H1 (cell line): ENCODE data around the gene CNOT6L. TPM values are rescaled to one million over a fixed set of nuclear protein-coding genes. Genes with fewer than 3 reads are reported as not detected.

Source experiments
- CTCF ChIA-PET: fragments of 300-600 bp; sonication (Branson Sonifier 250); formaldehyde crosslinking; loops from one replicate; lab custom pipeline; 2021; ENCODE audit not compliant: partially characterized antibody; lab: Charles Lee
- POLR2A ChIA-PET: fragments of 300-600 bp; sonication (Branson Sonifier 250); formaldehyde crosslinking; loops from one replicate; lab custom pipeline; 2021; ENCODE audit warnings: inconsistent platforms; ENCODE audit not compliant: partially characterized antibody; lab: Charles Lee
- DNase-seq, 2 experiments: peaks; one replicate each; pipeline versions ENCODE4 v3.0.0 to v3.0.0-alpha.2; 2010 to 2022; ENCODE audit warnings: low spot score in 2 of 2, low read depth in 1 of 2, mixed read lengths in 1 of 2
- FAIRE-seq: peaks from 2 replicates; lab custom pipeline; 2011; peaks lifted over from hg19 to GRCh38; lab: Jason Lieb, UNC
- H2AFZ ChIP-seq: 2 replicates; pipeline ENCODE4 v1.8.1; 2012; ENCODE audit warnings: low read length, inconsistent platforms
- H2AK5ac ChIP-seq: 2 replicates; pipeline ENCODE4 v1.6.1; 2013; ENCODE audit warnings: low read depth, low read length
- H2BK120ac ChIP-seq: replicated peaks from 2 replicates; pipeline ENCODE3; 2013; ENCODE audit warnings: low read depth, low read length, inconsistent platforms
- H2BK12ac ChIP-seq: 2 replicates; pipeline ENCODE4 v1.6.1; 2013; ENCODE audit warnings: low read depth, low read length
- H2BK15ac ChIP-seq: 2 replicates; pipeline ENCODE4 v1.6.1; 2013; ENCODE audit warnings: low read length
- H2BK20ac ChIP-seq: 2 replicates; pipeline ENCODE4 v1.6.1; 2013; ENCODE audit warnings: low read length
- H2BK5ac ChIP-seq: 2 replicates; pipeline ENCODE4 v1.6.1; 2013; ENCODE audit warnings: low read depth, low read length
- H3K14ac ChIP-seq: 2 replicates; pipeline ENCODE4 v1.6.1; 2013; ENCODE audit warnings: inconsistent platforms; ENCODE audit not compliant: insufficient read length
- H3K18ac ChIP-seq: 2 replicates; pipeline ENCODE4 v1.6.1; 2013; ENCODE audit warnings: low read length; ENCODE audit errors: extremely low read depth
- H3K23ac ChIP-seq: 2 replicates; pipeline ENCODE4 v1.6.1; 2013; ENCODE audit warnings: inconsistent platforms; ENCODE audit not compliant: insufficient read length
- H3K23me2 ChIP-seq: 2 replicates; pipeline ENCODE4 v1.6.1; 2013; ENCODE audit warnings: low read depth, low read length
- H3K27ac ChIP-seq: 2 replicates; pipeline ENCODE4 v1.6.1; 2011; ENCODE audit warnings: low read depth, low read length, inconsistent platforms
- H3K27me3 ChIP-seq, 4 experiments: replicated peaks in 1 of 4; 1 replicate in 1 of 4; 2 replicates in 3 of 4; pipeline versions ENCODE4 v1.6.1 to v1.8.1; 2011 to 2013; ENCODE audit warnings: low read length in 3 of 4, mild to moderate bottlenecking in 3 of 4, inconsistent platforms in 2 of 4, mixed read lengths in 2 of 4, moderate library complexity in 1 of 4; ENCODE audit not compliant: control insufficient read depth in 3 of 4, insufficient read depth in 3 of 4; ENCODE audit errors: extremely low read depth in 1 of 4
- H3K36me3 ChIP-seq, 4 experiments: 2 replicates each; pipeline versions ENCODE4 v1.6.1 to v1.8.1; 2011 to 2013; ENCODE audit warnings: mild to moderate bottlenecking in 4 of 4, low read length in 3 of 4, moderate library complexity in 2 of 4, control low read depth in 1 of 4, inconsistent platforms in 1 of 4; ENCODE audit not compliant: insufficient read depth in 4 of 4, control insufficient read depth in 2 of 4
- H3K4ac ChIP-seq: replicated peaks from 2 replicates; pipeline ENCODE3; 2013; ENCODE audit warnings: low read length, low read depth, mixed read lengths, inconsistent platforms; ENCODE audit not compliant: insufficient read length
- H3K4me1 ChIP-seq, 4 experiments: replicated peaks in 1 of 4; 1 replicate in 1 of 4; 2 replicates in 3 of 4; pipeline versions ENCODE4 v1.6.1 to v1.8.1; 2011 to 2013; ENCODE audit warnings: low read length in 3 of 4, inconsistent platforms in 2 of 4, mixed read lengths in 1 of 4; ENCODE audit not compliant: insufficient read depth in 4 of 4, control insufficient read depth in 3 of 4
- H3K4me2 ChIP-seq, 2 experiments: 2 replicates each; pipeline versions ENCODE4 v1.6.1 to v1.8.1; 2011 to 2013; ENCODE audit warnings: low read depth in 2 of 2, low read length in 2 of 2, control low read depth in 1 of 2, inconsistent platforms in 1 of 2, mild to moderate bottlenecking in 1 of 2; ENCODE audit not compliant: insufficient read depth in 1 of 2
- H3K4me3 ChIP-seq, 4 experiments: fragments of 200-600, 300-600 bp in 1 of 4; sonication (generic), shearing (Covaris generic), sonication (Bioruptor Twin) in 1 of 4; 2 replicates each; pipeline versions ENCODE4 v1.5.1 to v1.8.1; 2011 to 2016; ENCODE audit warnings: low read length in 4 of 4, low read depth in 3 of 4, control low read depth in 2 of 4, inconsistent platforms in 2 of 4, mild to moderate bottlenecking in 2 of 4, mixed read lengths in 1 of 4, moderate library complexity in 1 of 4; ENCODE audit not compliant: insufficient read depth in 2 of 4; ENCODE audit errors: extremely low read depth in 1 of 4
- H3K56ac ChIP-seq: replicated peaks from 2 replicates; pipeline ENCODE3; 2013; ENCODE audit warnings: low read depth, mild to moderate bottlenecking, mixed read lengths, low read length, inconsistent platforms; ENCODE audit not compliant: insufficient read length
- H3K79me1 ChIP-seq: 2 replicates; pipeline ENCODE4 v1.6.1; 2013; ENCODE audit warnings: low read depth, low read length, control low read depth
- H3K79me2 ChIP-seq, 2 experiments: 2 replicates each; pipeline versions ENCODE4 v1.6.1 to v1.8.1; 2012 to 2013; ENCODE audit warnings: low read length in 2 of 2, mild to moderate bottlenecking in 2 of 2, inconsistent platforms in 1 of 2; ENCODE audit not compliant: insufficient read depth in 2 of 2, control insufficient read depth in 1 of 2
- H3K9ac ChIP-seq, 4 experiments: replicated peaks in 1 of 4; 1 replicate in 1 of 4; 2 replicates in 3 of 4; pipeline versions ENCODE4 v1.6.1 to v1.8.1; 2011 to 2013; ENCODE audit warnings: low read depth in 3 of 4, low read length in 3 of 4, control low read depth in 2 of 4, mild to moderate bottlenecking in 2 of 4, moderate library complexity in 2 of 4, inconsistent platforms in 1 of 4; ENCODE audit errors: extremely low read depth in 1 of 4
- H3K9me3 ChIP-seq, 2 experiments: 2 replicates each; pipeline versions ENCODE4 v1.6.1 to v1.8.1; 2012 to 2013; ENCODE audit warnings: mild to moderate bottlenecking in 2 of 2, moderate library complexity in 2 of 2, control low read depth in 1 of 2, inconsistent platforms in 1 of 2, low read depth in 1 of 2, low read length in 1 of 2, mixed read lengths in 1 of 2; ENCODE audit not compliant: insufficient read depth in 2 of 2
- H4K20me1 ChIP-seq, 2 experiments: replicated peaks in 1 of 2; 2 replicates each; pipeline versions ENCODE3 to v1.8.1; 2011 to 2013; ENCODE audit warnings: inconsistent platforms in 2 of 2, low read length in 2 of 2, mild to moderate bottlenecking in 1 of 2; ENCODE audit not compliant: insufficient read depth in 2 of 2, control insufficient read depth in 1 of 2
- H4K5ac ChIP-seq: 2 replicates; pipeline ENCODE4 v1.6.1; 2013; ENCODE audit warnings: low read length, low read depth, mixed read lengths, inconsistent platforms; ENCODE audit not compliant: insufficient read length
- H4K8ac ChIP-seq: 2 replicates; pipeline ENCODE4 v1.8.0; 2013; ENCODE audit warnings: mild to moderate bottlenecking, moderate library complexity, low read length, inconsistent platforms; ENCODE audit not compliant: insufficient read depth; ENCODE audit errors: extremely low read depth
- H4K91ac ChIP-seq: replicated peaks from 2 replicates; pipeline ENCODE3; 2013; ENCODE audit warnings: low read length, mixed read lengths, inconsistent platforms; ENCODE audit not compliant: insufficient read length
- CHD2 ChIP-seq: IDR thresholded peaks from 2 replicates; pipeline ENCODE4 v1.6.1; 2012; ENCODE audit warnings: low read length, improper control_type of control experiment
- SUZ12 ChIP-seq: fragments of 200-600 bp; sonication (generic); IDR thresholded peaks from 2 replicates; pipeline ENCODE4 v1.6.1; 2012; ENCODE audit warnings: mild to moderate bottlenecking, inconsistent platforms, low read length, moderate library complexity, mixed read lengths
- WGBS, 2 experiments: shearing (Covaris generic) in 1 of 2; methylation state at CpG; one replicate each; pipeline versions ENCODE4 v1.1.6 to v1.1.7; 2013 to 2015; ENCODE audit warnings: low lambda C conversion rate in 2 of 2, mixed read lengths in 2 of 2, inconsistent platforms in 1 of 2, low coverage in 1 of 2, missing lambda C conversion rate in 1 of 2; ENCODE audit not compliant: insufficient replicate concordance in 2 of 2, insufficient coverage in 1 of 2, insufficient read length in 1 of 2; ENCODE audit errors: extremely low coverage in 1 of 2, missing lambda C conversion rate in 1 of 2; 5-methylcytosine and 5-hydroxymethylcytosine counted together
- polyA plus RNA-seq, 7 experiments: library from polyadenylated mRNA; depleted of rRNA in 3 of 7; stranded (reverse) in 5 of 7; unstranded in 2 of 7; fragments of >200 nt in 5 of 7; fragments of 200-250 nt in 2 of 7; gene quantifications; 1 replicate in 5 of 7; 2 replicates in 1 of 7; 4 replicates in 1 of 7; pipeline versions ENCODE4 v1.2.1 to v1.2.3, GENCODE V29; 2011 to 2013; ENCODE audit warnings: missing spikeins in 2 of 7, mixed read lengths in 2 of 7
- total RNA-seq: library from RNA; stranded (reverse); fragmentation: NEBNext Ultra II Directional; extraction: Animal tissue kit (Norgen Biotek cat#: 25700); gene quantifications from 2 replicates; pipeline ENCODE4 v1.2.1, GENCODE V29; 2021

Gene CNOT6L
- total and polyA plus RNA-seq, 2 of the 8 experiments (the other 6 are each of a cell fraction or from before 2014, with no cell fraction given), result 2.0 to 22.4 TPM

- WGBS, 2 experiments, result 92% methylated on average over 2 of the region's 2 CpGs; no CpG with 5 or more reads in 1 of the 2 experiments
- Histone ChIP-seq H3K14ac (no peak overlapping the region), H3K23me2 (no peaks in the 10 kb centered on the region), H2BK120ac (no peak overlapping the region), H3K4me3 (no peak overlapping the region), H3K36me3 (no peaks in the 10 kb centered on the region), H2BK15ac (no peak overlapping the region), H3K79me2 (no peaks in the 10 kb centered on the region), H2BK12ac (no peak overlapping the region), H2AK5ac (no peak overlapping the region), H2BK20ac (no peak overlapping the region), H4K5ac (no peak overlapping the region), H2AFZ (no peak overlapping the region), H3K23ac (no peak overlapping the region), H3K56ac (no peak overlapping the region), H3K4me2 (no peak overlapping the region), H3K27me3 (no peaks in the 10 kb centered on the region), H3K4me1 (no peaks in the 10 kb centered on the region), H3K9me3 (no peaks in the 10 kb centered on the region), H4K91ac (no peak overlapping the region), H2BK5ac (no peak overlapping the region), H4K8ac (no peak overlapping the region), H3K4ac (no peak overlapping the region), H3K27ac (no peak overlapping the region), H4K20me1 (no peaks in the 10 kb centered on the region), H3K9ac (no peak overlapping the region), H3K18ac (no peak overlapping the region), H3K79me1 (no peaks in the 10 kb centered on the region)
- FAIRE-seq (no peak), DNase-seq (no peak)
- POLR2A ChIA-PET, result no interaction called here
- CTCF ChIA-PET, result no interaction called here
- no peak for TF ChIP-seq SUZ12
- no peak for TF ChIP-seq CHD2
Measured at GRCh38 chr4:77745792-77746191, 73.4 kb downstream of the CNOT6L start.
